Forelimb muscle (tissue), 1 donor: Measurements from ENCODE around the gene UNC79. TPM values are rescaled to one million over a fixed set of nuclear protein-coding genes. Genes with fewer than 3 reads are reported as not detected.
"Not testable (repeated sequence)": the region's sequence is repeated elsewhere in the genome, so short reads cannot be mapped to it uniquely, and the experiment has no call there.

Source experiments
- DNase-seq: peaks from one replicate; pipeline ENCODE4 v3.0.0-alpha.2; 2013; ENCODE audit warnings: low read depth
- polyA plus RNA-seq: library from polyadenylated mRNA; unstranded; fragments of 120-200 nt; gene quantifications from one replicate; pipeline ENCODE4 v1.2.1, GENCODE V29; 2013; ENCODE audit not compliant: insufficient read length

UNC79 gene
- polyA plus RNA-seq, 1 donor = 0.38 TPM

DNA sequence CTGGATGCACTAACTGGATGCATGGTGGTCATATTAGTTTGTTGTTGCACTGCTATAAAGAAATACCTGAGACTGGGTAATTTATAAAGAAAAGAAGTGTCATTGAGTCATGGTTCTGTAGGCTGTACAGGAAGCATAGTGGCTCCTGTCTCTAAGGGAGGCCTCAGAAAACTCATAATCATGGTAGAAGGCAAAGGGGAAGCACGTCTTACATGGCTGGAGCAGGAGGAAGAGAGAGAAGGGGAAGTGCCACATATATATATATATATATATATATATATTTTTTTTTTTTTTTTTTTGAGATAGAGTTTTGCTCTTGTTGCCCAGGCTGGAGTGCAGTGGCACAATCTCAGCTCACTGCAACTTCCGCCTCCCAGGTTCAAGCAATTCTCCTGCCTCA, 62.9 kb downstream of the UNC79 start:
- not testable (repeated sequence) for DNase-seq

DNA sequence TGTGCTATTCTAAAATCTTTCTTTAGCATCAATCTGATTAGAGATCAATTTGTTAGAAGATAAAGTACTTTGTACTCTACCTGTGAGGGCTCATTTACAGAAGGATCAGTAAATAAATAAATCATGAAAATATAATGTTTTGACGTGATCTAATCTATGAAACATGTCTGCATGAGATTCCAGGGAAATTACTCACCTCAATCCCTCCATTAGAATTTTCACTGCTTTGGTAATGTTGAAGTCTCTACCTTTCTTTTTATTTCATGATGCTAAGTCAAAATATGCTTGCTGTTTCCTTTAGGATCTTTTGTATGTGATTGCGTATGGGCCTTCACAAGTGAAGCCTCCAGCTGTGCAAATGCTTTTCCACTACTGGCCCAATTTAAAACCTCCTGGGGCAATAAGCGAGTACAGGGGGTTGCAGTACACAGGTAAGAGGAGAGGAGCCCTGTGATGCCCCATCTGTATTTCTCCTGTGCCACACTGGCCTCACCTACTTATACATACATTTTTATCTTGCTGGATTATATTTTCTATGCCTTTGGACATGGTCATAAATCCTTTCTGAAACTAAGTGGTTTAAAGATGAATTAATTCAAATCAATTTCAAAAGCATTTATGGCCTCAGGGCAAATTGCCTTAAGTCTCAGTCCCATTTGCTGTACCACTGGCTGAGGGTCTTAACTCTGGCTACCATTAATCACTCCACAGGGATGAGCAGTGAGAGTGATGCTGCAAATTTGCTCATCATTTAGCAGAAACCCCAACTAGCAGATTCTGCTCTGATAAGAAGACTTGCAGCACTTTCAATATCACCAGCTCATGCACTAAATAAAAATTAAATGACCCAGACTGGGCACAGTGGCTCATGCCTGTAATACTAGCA, 66.4 kb downstream of the UNC79 start:
- no peak for DNase-seq

DNA sequence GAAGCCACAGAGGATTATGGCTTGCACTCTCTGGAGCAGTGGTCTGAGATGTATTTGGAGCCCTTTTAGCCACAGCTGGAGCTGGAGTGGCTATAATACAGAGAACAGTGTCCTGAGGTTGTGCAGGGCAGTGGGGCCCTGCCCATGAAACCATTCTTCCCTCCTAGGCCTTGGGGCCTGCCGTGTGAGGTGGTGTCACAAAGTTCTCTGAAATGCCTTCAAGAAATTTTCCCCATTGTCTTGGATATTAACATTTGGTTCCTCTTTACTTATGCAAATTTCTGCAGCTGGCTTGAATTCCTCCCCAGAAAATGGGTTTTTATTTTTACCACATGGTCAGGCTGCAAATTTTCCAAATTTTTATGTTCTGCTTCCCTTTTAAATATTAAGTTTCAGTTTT, 79.3 kb downstream of the UNC79 start:
- no peak for DNase-seq

DNA sequence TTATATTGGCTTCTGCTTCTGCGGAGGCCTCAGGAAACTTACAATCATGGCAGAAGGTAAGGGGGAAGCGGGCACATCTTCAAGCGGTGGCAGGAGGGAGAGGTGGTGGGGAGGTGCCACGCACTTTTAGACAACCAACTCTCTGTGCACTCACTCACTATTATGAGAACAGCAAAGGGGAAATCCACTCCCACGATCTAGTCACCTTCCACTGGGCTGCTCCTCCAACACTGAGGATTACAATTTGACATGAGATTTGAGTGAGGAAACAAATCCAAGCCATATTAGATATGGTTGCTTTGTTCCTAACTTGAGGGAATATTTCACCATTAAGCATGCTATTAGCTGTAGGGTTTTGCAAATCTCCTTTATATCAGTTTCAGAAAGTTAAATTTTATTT, 80.3 kb downstream of the UNC79 start:
- DNase-seq = no peak

DNA sequence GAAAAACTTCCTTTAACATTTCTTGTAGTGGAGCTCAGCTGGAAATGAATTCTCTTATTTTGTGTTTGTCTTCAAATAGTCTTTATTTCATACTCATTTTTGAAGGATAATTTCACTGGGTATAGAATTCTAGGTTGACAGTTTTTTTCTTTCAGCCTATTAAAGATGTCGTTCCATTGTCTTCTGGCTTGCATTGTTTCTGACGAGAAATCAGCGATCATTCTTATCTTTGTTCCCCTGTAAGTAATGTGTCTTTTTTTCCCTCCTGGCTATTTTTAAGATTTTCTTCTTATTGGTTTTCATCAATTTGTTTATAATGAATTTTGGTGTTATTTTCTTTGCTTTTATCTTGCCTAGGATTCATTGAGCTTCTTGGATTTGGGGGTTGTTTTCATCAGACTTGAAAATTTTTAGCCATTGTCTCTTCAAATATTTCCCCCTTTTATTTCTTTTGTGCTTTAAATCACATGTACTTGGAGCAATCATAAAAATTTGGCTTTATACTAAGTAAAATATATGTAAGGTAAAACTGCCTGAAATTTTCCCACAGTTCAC, 89.4 kb downstream of the UNC79 start:
- no peak for DNase-seq

DNA sequence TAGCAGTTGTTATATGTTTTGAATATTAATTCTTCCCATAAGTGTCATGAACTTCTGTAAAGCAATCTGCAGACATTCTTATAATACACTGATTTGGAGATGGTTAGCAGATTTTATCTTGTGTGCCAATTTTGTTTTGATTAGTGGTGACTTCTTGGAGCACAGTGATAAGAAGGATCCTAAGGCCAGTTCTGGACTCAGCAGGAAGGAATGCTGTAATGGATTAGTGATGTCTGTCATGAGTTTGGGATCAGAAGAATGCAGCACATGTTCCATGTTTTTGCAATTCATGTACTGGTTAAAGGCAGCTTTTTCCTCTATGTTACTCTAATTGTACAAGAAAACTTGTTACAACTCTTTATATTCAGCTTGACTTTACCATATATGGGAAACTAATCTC, 91.5 kb downstream of the UNC79 start:
- DNase-seq = no peak

DNA sequence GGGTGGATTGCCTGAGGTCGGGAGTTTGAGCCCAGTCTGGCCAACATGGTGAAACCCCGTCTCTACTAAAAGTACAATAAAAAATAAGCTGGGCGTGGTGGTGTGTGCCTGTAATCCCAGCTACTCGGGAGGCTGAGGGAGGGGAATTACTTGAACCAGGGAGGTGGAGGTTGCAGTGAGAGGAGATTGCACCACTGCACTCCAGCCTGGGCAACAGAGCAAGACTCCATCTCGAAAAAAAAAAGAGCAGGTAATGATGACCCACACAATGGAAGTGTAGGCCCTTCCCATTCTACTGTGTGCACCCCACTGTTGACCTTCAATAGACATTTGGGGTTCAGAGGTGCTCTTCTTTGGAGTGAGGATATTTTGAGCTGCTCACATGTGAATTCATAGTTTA, 94.5 kb downstream of the UNC79 start:
- DNase-seq = not testable (repeated sequence)

DNA sequence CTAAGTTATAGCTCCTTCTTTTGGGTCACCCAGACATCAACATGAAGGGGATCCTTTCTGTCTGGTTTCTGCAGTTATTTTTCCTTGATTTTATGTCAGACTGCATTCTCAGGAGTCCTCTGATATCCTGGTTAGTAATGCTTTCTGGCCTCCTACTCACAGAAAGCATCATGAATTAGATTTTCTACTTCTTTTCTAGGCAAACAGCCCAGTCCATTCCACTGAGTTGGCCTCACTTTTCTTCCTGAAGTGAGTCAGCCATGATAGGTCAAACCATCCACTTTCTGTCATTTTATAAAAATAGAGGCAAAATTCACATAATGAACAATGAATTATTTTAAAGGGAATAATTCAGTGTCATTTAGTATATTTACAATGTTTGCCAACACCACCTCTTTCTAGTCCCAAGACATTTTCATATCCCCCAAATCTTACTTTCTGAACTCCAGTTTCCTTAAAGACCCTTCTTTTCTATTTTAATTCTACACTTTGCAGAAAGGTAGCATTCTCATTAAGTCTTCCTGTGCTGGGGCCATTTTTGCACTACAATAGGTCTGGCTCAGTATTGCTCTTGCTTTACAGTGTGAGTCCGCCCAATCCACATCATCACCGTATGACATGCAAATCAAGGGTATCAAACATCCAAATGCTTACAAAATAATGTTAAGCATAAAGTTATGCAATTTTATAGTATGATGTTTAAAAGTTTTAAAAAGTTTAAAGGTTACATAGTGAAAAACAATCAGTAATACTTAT, 95.1 kb downstream of the UNC79 start:
- no peak for DNase-seq

DNA sequence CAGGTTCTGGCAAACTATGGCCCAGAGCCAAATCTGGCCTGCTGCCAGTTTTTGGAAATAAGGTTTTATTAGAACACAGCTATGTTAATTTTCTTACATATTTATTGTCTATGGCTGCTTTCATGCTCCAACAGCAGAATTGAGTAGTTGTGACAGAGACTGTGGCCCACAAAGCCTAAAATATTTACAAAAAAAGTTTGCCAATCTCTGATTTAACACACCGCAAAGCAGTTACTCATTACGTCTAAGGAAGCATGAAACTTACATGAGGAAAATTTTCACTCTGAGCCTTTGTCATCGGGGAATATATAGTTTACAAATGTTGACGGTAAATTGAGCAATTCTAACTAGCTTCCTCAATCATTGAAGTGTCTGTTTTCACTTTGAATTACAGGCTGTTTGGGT, 96.5 kb downstream of the UNC79 start:
- DNase-seq = no peak

DNA sequence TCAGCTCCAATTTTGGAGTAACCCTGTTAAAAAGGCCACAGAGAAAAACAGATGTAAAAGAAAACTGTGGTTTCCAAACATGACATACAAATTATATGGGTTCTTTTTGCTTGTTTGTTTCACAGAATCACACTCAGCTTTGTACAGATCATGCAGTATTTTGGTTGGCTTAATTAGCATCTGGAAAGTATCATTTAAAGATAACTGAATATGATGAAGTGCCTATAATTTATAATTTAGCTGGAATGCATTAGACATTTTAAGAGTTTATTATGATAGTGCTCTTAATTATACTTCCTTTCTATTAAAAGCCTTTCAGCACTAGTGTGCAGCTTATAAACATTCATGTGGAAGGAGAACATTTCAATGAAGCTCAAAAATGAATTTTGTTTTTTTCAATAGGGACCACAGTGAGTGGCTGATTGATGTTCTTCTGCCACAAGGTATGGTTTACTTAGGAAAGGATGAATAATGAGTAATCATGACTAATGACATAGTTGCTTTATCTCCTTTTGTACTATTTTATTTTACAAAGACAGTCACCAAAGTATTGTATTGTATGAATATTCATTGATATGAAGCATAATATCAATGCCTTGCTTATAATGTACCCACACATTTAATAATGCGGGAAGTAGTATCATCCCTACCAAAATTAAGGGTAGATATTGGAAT, 98.3 kb downstream of the UNC79 start:
- no peak for DNase-seq

DNA sequence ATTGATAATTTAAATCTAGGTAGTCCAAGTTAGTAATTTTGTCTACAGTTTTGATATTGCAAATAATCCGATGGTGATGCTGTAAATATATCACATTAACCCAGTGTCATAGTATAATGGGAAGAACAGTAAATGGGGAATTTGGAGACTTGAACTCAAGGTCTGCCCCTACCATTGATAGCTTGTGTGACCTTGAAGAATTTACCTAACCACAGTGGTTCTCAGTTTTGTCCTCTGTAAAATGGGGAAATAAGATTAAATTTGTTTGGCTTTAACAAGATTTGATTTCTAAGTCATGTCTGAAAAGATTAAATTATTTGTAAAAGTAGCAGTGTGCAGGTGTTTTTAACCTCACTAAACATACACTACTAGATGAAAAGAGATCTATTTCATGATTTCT, 100.9 kb downstream of the UNC79 start:
- DNase-seq = no peak

DNA sequence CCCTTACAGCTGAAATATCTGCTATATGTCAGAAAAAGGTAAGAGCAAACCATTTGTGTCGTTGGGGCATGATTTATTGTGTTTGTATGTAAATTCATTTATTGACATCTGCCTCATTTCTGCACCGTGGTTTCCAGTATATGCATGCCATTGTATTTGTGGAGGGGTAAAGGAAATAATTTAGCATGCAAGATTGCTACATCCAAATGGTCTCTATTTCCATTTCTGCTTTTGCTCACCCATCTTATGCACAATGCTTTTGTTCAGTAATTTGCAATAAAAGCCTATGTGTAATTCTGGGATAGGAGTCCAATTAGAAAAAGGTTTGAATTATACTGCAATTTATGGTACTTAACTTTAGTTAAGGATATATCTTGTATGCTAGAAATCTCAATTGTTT, 101.8 kb downstream of the UNC79 start:
- DNase-seq = no peak

DNA sequence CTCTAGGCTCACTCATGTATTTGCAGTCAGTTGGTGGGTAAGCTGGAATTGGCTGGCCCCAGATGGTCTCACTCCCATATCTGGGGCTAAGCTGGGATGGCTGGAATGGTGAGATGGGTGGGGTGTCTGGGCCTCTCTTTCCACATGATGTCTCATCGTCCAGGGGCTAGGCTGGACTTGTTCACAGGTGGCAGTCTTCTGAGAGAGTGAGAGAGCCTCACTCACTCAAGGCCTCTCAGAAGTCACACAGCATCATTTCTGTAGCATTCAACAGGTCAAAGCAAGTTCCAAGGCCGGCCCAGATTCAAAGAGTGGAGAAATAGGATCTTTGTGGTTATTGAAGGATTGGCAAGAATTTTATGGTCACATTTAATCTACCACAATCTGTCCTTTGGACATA, 102.7 kb downstream of the UNC79 start:
- DNase-seq = no peak

DNA sequence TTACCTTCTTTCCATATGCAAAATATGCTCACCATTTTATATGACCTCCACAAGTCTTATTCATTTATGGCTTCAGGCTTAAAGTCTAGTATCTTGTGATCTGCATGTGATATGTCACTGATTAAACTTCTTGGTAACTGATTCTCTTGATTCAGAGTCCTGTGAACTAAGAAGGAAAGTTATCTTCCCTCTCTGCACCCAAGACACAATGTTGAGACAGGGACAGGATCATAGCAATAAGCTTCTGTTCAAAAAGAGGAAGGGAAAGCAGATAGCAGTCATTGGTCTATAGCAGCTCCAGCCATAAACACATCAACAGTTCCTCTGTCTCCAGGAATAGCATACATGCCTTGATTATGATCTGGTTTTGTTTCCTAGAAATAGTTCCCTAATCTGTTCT, 103.1 kb downstream of the UNC79 start:
- no peak for DNase-seq

DNA sequence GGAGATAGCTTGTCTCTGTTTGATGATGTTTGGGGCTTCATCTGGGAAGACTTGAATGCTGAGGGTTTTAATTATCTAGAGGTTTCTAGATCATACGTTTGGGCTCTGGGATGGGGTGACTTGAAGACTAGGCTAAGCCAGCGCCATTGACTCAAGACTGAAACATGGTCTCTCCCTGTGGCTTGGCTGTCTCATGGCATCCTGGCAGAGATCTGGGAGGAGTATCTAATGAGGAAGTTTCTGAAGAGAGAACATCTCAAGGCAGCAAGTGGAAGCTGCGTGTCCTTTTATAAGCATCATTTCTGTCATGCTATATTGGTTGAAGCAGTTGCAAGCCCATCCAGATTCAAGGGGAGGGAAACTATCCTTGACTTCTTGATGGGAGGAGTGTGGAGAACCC, 104.8 kb downstream of the UNC79 start:
- no peak for DNase-seq

DNA sequence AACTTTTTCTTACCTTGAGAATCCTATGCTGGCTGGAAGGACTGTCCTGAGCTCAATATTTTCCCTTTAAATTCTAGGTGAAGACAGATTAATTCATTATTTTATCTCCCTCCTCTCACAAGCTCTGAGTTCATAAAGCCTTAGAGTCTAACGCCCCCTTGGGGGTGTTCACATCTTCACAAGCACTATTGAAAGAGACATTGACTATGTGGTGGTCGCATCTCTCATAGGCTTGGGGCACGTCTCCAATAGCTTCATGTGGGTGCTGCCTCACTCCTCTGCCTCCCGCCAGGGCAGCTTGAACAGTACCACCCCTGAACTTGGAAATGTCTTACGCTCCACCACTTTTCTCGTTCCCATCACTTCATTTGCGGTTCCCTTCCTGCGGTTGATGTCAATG, 106.2 kb downstream of the UNC79 start:
- no peak for DNase-seq

DNA sequence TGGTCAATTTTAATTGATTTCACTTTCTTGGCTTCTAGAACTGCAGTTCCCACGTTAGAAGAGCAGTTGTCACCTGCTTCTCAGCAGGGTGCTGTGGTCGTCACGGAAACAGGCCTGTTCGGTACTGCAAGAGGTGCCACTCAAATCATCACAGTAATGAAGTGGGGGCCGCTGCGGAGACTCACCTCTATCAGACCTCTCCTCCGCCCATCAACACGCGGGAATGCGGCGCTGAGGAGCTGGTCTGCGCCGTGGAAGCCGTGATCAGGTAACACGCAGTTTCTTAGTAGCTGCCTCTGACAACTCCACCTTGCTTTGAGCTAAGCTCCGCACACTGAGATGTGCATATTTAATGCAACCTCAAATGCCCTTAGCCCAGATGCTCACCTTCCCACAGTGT, 107.2 kb downstream of the UNC79 start:
- no peak for DNase-seq

DNA sequence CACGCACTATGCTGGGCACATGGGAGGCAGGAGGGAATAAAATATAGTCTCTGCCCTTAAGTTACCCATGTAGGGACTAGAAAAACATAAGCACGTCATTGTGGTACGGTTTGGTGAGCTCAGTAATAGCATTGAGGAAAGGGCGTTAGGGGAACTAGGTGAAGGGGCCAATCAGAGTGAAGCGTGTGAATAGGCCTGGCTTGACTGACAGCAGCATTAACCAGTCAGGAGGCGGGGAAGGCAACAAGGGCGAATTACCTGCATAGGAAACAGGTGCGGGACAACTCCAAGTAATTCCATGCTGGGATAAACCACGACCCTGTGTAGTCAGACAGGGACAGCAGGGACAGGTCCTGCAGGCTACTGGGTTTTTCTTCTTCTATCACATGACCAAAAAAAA, 107.7 kb downstream of the UNC79 start:
- no peak for DNase-seq

DNA sequence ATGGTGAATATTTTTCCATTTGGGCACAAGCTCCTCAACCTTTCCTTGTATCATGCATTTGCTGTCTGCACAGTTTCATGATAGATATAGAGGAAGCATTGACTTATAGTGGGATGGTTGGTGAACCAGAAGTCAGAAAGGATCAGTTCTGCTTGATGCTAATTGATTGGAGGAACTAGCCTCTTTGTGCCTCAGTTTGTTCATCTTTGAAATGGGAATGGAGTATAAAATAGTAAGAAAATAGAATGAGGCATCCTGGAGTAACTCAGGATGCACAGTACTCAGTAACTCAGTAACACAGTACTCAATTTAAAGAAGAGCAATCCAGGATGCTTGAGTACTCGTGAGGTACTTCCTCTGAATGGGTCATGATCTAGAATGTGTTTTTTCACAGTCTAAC, 109.5 kb downstream of the UNC79 start:
- no peak for DNase-seq

DNA sequence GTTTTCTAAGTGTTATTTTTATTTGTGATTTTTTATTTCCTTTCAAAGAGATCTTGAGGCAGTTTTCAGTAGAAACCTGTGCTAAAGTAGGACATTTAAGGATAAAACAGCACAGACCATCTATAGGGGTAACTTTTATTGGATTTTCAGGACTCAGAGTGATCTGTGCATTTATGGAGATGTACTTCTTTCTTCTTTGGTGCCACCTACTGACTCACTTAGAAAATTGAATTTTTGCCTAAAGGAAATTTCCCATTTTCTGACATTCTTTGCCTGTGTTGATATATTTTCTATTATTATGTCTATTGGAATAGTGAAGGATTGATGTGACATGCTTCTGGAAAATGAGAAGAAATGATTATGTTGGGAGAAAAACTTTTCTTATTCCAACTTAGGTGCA, 113.0 kb downstream of the UNC79 start:
- no peak for DNase-seq

DNA sequence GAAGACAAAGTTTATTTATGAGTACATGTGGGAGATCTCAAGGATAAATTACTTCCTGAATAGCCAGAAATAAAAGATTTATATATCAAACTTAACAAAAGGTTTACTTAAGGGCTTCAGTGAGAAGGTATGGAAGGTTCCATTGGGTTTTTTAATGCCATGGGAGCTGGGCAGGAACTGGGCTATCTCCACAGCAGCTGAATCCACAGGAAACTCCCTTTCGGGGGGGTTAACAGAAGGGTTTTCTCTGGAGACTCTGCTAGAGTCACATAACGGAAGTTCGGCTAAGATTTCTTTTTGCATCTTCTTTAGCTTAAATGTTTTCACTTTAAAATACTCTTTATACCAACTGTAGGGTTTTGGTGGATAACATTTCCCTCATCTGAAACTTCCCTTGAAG, 113.5 kb downstream of the UNC79 start:
- DNase-seq = no peak

DNA sequence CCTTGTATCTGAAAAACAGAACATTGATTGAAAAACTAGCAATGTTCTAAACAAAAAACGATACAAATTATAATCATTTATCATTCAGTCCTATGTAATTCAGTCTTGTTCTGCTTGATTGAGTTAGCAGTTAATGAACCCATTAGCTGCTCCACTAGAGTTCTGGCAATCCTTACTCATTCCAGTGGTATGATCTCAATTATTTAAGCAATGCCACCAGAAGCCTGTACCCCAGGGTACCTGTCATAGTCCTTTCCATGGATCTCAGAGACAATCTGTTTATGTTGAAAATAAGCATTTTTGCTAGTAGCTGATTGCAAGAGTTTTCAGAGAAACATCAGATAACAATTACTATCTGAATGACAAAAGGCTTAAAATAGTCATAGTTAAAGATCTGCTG, 115.9 kb downstream of the UNC79 start:
- no peak for DNase-seq
